ENCODE measurements around the gene RCVRN.

GRCh38 chr17:9935408-9935807, 30.3 kb upstream of the RCVRN start:
- TF ChIP-seq, protein P1, sequence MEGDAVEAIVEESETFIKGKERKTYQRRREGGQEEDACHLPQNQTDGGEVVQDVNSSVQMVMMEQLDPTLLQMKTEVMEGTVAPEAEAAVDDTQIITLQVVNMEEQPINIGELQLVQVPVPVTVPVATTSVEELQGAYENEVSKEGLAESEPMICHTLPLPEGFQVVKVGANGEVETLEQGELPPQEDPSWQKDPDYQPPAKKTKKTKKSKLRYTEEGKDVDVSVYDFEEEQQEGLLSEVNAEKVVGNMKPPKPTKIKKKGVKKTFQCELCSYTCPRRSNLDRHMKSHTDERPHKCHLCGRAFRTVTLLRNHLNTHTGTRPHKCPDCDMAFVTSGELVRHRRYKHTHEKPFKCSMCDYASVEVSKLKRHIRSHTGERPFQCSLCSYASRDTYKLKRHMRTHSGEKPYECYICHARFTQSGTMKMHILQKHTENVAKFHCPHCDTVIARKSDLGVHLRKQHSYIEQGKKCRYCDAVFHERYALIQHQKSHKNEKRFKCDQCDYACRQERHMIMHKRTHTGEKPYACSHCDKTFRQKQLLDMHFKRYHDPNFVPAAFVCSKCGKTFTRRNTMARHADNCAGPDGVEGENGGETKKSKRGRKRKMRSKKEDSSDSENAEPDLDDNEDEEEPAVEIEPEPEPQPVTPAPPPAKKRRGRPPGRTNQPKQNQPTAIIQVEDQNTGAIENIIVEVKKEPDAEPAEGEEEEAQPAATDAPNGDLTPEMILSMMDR (conservative IDR thresholded peaks at IDR 0.05), result no peak
- no peak for TF ChIP-seq EZH2 (IDR thresholded peaks at IDR 0.05; ENCODE audit: low read depth)
